ENCODE results near the gene PVALB.

The PVALB gene

GRCh38 chr22:36770513-36771231 is 46.2 kb downstream of the PVALB start:
- no peak for DNase-seq

GRCh38 chr22:36769541-36770512 is 47.0 kb downstream of the PVALB start:
- DNase-seq: no peak

GRCh38 chr22:36768616-36769015 is 48.2 kb downstream of the PVALB start:
- DNase-seq: no peak

GRCh38 chr22:36768141-36768540 is 48.7 kb downstream of the PVALB start:
- no peak for DNase-seq

GRCh38 chr22:36767035-36767775 is 49.6 kb downstream of the PVALB start:
- DNase-seq: no peak

GRCh38 chr22:36765943-36766450 is 50.8 kb downstream of the PVALB start:
- DNase-seq: no peak

GRCh38 chr22:36765131-36765942 is 51.5 kb downstream of the PVALB start:
- DNase-seq: no peak

GRCh38 chr22:36764641-36765040 is 52.2 kb downstream of the PVALB start:
- DNase-seq: no peak

GRCh38 chr22:36764060-36764459 is 52.8 kb downstream of the PVALB start:
- no peak for DNase-seq

- no peak for DNase-seq
Measured at GRCh38 chr22:36763576-36763975, 53.3 kb downstream of the PVALB start.

- no peak for DNase-seq
Measured at GRCh38 chr22:36762687-36763260, 54.1 kb downstream of the PVALB start.

- no peak for DNase-seq
Measured at GRCh38 chr22:36761553-36762240, 55.1 kb downstream of the PVALB start.

- DNase-seq: no peak
Measured at GRCh38 chr22:36760786-36761185, 56.0 kb downstream of the PVALB start.

- no peak for DNase-seq
Measured at GRCh38 chr22:36759481-36760159, 57.2 kb downstream of the PVALB start.

GRCh38 chr22:36758792-36759271 is 58.0 kb downstream of the PVALB start:
- DNase-seq: no peak

GRCh38 chr22:36757668-36758211 is 59.1 kb downstream of the PVALB start:
- DNase-seq: no peak

- no peak for DNase-seq
Measured at GRCh38 chr22:36756746-36757655, 59.8 kb downstream of the PVALB start.

GRCh38 chr22:36756031-36756430 is 60.8 kb downstream of the PVALB start:
- DNase-seq: no peak

- DNase-seq: no peak
Measured at GRCh38 chr22:36755316-36755715, 61.5 kb downstream of the PVALB start.
